NCI-H1048 (cell line): ENCODE measurements around the gene KIZ.

Source experiments
- DNase-seq: peaks from one replicate; lab custom pipeline; 2025; lab: John Stamatoyannopoulos, UW

The KIZ gene, protein sequence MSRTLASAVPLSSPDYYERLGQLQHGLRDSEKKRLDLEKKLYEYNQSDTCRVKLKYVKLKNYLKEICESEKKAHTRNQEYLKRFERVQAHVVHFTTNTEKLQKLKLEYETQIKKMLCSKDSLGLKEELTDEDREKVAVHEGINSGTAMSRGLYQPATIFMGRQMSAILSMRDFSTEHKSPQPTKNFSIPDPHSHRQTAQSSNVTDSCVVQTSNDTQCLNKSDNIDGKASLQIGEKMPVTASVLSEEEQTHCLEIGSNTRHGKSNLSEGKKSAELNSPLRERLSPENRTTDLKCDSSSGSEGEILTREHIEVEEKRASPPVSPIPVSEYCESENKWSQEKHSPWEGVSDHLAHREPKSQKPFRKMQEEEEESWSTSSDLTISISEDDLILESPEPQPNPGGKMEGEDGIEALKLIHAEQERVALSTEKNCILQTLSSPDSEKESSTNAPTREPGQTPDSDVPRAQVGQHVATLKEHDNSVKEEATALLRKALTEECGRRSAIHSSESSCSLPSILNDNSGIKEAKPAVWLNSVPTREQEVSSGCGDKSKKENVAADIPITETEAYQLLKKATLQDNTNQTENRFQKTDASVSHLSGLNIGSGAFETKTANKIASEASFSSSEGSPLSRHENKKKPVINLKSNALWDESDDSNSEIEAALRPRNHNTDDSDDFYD

DNA sequence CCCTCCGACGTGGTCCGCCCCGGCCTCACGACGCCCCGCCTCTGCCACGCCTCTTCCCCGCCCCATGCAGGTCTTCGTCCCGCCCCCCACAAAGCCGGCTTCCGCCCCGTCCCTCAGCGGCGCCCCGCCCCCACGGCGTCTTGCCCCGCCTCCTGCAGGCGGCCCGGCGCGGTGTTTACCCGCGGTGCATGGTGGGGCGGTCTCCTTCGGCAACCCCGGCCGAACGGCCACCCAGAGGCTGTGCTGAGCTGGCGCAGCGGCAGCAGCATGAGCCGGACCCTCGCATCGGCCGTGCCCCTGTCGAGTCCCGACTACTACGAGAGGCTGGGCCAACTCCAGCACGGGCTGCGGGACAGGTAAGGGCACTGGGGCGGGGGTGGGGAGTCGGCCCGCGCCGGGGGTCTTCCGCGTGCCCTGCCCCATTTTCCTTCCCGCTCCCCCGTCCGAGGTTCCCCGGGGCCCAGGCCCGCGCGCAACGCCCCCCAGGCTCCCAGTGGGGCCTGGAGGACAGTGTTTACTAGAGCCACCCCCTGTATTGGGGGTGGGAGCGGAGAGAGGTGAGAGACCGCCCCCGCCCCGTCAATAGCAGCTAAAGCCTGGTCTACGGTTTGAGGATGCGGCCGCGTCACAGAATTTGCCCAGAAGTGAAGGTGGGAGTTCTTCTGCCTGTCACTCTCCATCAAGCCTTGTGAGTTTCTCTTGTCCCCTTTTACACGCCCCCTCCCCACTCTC is at the start of gene KIZ:
Gene KIZ, plus strand, starts transcription at position 234 of the 732 bp plus-strand sequence. Its CDS starts 34 bp downstream, at position 268.
- peak; percentile 84 for DNase-seq

DNA sequence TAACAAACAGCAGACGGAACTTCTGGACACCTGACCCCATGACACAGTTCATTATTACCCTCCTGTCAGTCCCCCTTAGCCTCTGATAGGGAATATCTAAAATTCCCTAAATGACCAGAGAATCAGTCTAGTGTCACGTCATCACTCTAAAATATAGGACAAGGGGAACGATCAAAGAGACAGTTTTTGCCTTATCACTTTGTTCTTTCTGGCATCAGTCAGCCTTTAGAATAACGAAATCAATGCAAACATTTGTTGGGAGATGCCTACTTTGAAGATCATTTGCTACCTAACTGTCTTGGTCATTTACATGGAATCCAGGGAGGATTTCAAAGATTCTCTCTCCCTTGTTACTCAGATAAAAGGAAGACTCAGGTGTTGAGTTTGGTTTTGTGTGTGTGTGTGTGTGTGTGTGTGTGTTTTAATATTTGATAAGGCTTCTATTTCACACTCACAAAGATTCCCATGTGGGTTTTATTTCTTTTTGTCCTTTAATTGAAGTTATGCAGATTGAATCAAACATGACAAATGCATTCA is 48.0 kb upstream of the KIZ start:
- DNase-seq: no peak

DNA sequence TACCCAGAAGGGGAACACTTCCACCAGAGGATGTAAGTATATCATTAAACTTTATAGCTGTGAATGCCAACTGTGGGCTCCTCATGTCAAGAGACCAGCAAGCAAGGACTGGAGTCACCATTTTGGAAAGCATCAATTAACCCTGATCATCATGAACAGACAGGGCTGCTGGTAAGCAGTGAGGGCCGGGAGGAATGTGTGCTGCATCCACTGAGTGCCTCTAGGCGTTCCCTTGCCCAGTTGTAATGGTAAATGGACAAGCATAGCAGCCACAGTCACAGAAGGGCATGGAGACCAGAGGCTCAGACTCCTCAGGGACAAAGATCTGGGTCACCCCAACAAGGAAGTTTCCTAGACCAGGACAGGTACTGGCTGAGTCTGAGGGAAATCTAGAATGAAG is 43.3 kb upstream of the KIZ start:
- DNase-seq: no peak

DNA sequence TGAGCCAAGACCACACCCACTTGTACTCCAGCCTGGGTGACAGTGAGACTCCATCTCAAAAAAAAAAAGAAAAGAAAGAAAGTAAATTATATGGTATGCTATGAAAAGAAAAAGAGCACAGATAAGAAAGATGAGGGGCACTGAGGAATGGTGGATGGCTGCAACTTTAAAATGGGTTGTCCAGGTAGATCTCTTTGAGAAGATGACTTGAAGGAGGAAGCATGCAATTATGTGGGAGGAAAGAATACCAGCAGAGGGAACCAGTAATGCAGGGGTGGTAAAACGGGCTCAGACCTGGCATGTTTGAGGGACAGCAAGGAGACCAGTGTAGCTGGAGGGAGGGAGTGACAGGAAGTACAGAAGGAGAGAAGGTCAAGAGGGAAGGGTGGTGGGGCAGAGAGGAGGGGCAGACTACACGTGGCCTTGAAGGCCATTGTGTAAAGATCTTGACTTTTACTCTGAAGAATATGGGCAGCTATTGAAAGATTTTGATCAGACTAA is 42.0 kb upstream of the KIZ start:
- no peak for DNase-seq

DNA sequence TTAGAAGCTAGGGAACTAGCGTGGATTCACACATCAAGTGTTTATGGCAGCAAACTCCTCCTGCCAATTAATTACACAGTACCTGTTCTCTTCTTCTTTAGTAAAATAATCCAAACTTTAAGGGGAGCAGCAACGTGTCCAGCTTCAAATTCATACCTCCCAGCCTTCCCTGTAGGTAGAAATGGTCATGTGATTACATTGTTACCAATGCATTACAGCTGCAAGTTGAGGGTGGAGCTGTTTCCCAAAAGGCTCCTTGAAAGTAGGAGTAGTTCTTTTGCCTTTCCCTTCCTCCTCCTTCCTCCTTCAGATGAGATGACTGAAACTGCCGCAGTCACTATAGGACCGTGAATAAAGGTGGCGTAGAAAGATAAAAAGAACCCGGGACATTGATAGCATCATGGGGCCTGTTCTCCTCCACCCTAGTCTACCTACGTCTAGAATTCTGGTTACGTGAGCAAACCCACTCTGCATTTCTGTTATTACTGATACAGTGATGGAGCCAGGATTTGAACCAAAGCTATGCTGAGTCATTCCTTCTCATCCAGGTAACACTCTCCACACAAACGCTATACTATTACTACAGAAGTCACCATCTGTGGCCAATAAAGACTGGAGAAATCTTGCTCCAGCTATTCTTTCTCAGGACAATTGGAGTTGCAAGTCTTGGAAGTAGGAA is 37.9 kb upstream of the KIZ start:
- DNase-seq: no peak

DNA sequence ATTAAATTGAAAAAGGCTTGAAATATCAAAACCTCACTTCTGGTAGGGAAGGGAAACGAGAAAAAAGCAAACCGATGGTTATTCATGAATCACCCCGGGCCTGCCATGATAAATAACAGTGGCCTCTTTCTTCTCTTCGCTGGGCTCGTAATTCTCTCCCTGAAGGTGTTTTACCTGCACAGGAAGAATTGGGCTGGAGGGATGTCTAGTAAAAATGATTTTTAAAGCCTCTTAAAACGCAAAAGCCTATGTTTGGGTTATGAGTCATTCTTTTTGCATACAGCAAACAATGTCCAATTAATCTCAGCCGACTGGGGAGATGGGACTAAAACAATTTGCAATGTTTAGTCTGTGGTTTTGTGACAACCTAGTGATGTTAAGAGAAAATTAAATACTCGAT is 36.5 kb upstream of the KIZ start:
- peak; percentile 66 for DNase-seq

DNA sequence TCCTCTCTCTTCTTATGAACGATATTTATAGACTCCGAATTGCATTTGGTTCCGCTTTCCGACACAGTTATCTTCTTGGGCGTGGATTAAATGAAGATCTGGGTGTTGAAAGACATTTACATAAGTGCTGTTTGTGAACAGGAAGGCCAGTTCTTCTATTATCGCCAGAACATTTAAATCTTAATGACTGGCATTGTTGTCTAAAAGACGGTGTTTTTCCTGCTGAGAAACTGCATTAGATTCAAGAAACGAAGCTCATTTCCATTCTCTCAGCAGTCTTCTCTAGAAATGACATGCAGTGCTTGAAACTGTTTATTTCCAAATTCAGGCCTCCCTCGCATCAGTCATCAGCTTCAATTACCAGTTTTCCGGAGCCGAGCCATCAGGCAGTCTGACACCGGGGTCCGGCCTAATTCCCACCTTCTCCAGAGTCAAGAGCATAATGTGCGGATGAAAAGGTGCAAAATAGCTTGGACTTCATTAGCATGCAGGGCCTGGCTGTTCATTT is 35.7 kb upstream of the KIZ start:
- no peak for DNase-seq

DNA sequence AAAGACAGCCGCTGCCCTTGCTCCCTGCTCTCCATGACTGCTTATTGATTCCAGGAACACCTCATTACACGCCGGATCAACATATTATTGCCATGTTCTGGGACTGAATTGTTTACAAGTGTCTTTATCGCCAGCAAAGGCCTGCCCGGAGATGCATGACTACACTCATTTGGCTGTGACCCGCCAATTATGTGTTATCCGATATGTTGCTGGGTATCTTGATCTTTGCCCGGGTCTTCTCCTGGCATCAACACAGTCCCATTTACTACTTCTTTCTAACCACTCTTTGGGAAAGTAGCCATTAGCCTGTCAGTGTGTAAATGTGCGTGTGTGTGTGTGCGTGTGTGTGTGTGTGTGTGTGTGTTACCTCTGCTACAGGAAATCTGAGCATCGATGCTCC is 35.2 kb upstream of the KIZ start:
- DNase-seq: no peak

DNA sequence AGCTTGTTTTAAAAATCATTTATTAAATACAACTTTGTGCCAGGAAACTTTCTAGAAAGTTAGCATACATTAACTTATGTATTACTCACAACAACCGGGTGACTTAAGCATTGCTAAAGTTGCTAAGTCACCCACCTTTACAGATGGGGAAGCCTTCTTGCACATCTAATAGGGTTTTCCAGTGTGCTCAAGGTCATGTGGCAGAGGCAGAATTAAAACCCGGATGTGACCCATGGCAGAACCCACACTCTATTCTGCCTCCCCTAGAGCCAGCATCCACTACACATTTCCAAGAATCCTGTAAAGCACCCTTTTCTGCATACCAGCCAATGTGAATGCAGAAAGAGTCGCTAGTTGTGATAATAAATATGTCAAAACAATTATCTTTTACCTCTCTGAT is 33.1 kb upstream of the KIZ start:
- DNase-seq: no peak

DNA sequence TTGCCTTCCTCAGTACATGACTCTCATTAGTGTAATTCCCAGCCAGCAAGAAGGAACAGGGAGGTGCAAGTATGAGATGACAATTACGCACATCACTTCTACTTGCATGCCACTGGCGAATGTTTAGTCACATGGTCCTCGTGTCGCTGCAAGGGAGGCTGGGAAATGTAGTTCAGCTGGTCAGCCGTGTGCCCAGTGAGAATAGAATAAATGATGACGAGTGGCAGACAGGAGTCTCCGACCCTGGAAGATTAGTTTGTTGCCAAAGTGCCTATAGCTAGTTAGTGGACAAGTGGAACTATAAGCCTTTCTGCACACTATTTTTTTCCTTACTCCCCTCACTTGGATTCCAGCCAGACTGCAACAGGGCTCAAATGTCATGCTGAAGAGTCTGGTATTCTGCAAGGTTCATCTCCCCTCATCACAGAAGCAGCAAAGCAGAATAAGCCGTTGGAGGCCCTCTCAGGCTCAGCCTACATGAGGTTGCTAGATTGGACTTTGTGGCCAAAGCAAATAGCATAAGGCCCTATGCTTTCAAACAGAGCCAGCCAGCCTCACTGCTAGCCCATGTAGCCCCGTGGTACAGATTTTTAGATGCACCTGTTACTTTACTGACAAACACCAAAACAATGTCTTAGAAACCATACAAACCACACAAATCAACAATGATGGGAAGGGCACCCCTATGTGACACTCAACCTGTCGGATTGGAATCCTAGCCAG is 29.4 kb upstream of the KIZ start:
- DNase-seq: no peak

DNA sequence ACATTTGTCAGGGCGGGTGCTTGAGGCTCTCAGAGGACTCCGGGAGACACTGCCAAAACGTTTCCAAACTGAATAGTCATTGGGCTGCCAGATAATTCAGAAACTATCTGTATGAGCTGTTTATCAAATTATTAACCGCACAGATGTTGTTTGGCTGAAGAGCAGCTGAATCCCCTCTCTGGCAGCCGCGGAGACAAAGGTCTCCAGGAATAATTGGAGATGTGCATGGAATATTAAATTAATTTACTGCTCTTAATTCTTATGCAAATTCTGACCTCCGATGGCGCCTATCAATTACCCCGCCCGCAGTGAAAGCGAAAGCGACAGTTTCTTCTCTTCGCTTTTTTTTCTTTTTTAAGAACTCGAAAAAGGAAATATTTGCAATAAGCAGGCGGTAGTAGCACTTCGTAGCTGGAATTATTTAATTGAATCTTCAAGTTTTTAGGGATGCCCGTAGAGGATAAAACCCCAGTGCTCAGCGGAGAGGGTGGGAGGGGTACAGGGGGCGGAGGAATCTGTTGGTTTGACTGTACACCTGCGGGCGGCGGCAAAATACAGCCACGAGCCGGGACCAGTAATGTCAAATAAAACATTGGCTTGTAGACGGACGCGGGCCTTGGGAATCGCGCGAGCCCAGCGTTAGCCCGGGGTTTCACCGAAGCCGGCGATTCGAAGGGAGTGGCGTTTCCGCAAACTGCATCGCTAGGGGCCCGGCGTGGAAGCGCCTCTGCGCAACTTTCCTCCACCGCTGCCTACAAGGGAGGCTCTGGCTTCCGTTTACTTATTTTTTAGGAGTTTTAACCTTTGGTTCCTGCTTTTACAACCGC is 25.9 kb upstream of the KIZ start:
- peak; percentile 22 for DNase-seq

DNA sequence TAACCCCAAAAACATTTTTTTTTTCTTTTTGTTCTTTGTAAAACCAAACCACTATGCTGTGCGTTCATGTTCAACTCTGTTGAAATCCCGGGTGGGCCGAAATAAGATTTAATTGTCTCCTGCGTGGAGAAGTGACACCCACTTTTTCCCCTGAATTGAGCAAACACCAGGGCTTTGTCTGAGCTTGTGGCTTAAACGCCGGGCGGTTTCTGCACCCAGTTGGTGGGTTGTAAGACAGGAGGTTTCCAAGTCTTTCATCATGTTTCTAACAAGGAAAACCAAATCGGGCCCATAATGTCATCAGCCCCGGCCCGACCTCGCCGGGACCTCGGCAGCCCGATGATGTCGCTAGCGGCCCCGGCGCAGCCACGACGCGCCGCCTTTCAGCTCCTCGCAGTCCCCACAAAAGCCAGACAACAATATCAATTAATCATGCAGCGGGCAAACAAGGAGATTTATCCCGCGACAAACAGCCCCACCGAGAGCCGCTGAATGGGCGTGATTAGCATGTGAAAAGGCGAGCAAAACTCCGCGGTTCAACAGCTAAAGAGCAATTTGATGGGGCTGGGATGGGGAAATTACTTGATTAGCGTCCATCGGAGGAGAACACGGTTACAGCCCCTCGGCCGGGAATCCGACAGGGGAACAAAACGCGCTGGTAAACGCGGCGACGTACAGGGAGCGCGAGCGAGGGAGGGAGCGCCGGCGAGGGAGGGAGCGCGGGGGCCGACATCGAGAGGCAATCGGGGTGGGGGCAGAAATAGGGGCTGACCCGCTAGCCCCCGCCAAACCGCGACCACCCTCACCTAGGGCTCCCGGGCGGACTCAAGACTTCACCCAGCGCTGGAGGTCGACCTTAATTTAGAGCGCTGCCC is 25.1 kb upstream of the KIZ start:
- DNase-seq: no peak

DNA sequence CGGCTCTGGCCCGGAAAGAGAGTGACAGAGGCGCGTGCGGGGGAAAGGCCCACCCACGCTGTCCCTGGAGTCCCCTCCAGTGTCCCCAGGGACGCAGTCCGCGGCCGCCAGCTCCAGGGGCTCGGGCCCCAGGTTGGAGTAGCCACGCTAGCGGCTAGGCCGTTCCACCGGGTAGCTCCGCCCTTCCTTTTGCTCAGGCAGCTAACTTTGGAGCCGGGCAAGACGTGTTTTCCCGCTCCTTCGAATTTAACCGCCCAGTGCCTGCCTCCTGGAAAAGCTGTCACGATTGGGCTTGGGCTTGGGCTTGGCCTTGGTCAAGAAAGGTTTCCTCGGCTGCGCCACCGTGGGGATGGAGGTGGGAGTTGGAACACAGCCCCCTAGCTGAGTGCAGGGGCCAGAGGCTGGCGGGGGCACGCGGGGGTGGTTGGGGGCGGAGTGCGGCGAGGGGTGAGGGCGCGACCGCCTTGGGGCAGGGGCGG is 24.4 kb upstream of the KIZ start:
- DNase-seq: no peak

DNA sequence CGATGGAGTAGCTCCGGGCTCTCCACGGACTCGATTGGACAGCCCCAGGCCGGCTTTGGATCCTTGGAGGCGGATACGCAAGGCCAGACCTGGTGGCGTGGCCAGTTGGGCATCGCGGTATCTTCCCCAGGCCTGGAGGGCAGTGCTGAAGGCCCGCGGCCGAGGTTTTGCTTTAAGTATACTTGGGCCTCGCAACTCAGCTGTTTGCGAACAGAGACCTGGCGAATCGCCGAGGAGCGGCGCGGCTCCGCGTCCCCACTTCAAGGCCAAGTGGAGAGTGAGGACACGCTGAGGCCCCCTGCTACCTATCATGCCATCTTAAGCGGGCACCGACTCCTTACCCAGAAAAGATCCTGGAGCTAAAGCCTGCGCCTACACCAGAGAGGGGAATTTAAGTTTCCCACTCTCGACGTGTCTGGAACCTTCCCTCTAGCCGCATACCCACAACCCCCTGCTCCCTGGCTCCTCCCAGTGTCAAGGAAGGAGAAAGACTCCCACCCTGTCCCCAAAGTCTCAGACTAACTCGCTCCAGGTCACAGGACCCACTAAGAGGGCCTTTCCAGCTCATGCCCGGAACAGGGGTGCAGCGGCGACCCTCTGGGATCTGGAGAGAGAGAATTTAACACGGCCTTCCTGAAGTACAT is 23.8 kb upstream of the KIZ start:
- no peak for DNase-seq

DNA sequence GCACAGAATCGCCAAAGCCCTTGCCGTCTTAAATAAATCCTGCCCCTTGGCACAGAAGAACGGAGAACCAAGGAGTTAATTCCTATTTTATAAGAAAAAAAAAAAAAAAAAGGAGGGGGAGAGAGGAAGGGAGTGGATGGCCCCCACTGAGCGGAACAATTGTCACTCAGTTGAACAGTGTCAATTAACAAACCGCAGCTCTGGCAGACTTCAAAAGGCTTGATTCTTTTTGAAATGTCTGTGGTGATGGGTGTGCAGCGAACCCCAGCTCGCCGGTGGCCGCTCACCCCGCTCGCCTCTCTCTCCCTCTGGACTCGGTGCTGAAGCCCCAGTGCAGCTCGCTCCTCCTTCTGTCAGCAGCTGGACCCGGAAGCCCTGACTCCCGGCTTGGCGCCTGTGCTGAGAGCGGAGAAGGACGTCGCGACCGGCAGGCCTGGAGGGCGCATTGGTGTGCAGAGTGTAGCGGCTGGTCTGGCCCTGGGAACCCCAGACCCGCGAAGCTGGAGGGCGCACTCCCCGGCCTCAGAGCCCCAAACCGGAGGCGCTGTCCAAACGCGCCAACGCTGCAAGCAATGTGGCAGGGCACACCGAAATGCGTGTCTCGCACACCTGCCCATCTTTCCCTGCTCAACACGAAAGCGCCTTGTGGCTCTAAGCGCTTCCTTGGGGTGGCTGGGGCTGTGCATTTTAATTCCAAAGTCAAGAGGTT is 23.1 kb upstream of the KIZ start:
- no peak for DNase-seq

DNA sequence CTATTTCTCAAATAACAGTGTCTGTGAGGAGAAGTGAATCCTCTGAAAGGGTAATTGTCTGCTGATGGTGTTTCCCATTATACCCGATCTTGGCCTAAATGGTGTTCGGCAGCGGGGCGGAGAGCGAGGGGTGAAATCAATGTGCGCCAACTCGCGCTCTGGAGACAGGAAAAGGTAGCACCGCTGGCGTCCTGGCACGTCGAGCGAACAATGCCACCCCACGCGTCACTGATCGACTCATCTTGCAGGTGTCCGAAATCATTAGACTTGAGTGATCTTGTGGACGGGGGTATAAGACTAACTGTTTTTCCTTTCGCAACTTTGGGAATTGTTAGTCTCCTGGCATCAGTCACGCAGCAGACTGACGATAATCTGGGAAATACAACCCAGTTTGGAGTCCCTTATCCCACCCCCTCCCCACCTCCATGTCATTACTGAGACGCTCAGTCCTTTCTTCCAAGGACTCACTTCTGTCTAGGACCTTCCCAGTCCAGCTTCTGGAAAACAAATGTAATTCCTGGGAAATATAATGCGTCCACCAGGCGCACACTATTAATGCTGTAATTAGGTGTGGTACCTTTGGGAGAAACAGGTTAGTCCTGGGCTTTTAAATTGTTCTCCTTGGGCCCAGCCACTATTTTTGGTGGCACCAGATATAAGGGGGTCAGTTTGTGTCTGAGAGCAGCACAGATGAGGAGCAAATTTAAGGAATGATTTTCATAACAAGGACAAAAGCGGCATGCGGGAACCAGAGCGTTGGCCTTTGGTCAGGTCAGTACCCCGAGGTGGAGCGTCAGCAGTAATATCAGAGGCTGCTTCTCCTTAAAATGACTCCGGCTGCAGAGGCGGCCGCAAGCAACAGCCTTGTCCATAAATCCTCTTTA is 22.1 kb upstream of the KIZ start:
- DNase-seq: no peak

DNA sequence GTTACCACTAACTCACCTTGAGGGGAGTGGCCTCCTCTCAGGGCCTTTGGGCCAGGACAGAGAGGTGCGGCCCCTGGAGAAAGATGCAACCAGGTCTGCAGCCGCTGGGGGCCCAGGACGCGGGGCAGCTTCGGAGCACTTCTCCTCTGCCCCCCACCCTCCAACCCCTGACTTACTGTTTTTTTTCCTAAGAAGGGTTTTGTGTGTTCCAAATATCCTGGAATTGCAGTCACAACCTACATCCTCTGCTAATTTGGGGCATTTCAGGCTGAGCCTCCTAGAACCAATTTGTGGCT is 21.5 kb upstream of the KIZ start:
- no peak for DNase-seq
